Measurements from ENCODE around the gene MYO1E. TPM values are rescaled to one million over a fixed set of nuclear protein-coding genes. Genes with fewer than 3 reads are reported as not detected.

Gene MYO1E
- total and polyA plus RNA-seq, 4 donors: 6.7 to 70.9 (median 21.6) TPM

DNA sequence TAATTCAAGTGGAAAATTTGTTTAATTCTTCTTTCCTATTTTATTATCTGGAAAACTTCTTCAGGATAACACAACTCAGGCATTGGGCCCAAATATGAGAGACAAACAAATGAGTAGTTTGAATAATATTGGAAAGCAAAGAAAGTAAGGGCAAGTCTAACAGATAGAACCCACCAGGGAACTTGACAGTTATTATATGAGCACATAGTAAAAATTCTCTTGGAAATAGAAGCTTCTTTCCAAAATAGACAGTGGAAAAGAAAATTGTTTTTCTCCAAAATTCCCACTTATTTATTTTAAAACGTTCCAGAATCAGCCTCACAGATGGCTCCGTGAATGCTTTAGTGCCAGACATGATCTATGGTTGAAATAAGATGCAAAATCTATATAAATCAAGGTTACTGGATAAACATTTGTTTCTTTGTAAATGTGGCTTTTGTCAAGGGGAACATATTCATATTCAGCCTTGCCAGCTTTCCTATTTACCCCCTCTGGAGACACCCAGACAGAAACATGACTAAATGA, 142.1 kb downstream of the MYO1E start:
- TF ChIP-seq, protein P1, sequence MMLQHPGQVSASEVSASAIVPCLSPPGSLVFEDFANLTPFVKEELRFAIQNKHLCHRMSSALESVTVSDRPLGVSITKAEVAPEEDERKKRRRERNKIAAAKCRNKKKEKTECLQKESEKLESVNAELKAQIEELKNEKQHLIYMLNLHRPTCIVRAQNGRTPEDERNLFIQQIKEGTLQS (IDR thresholded peaks at IDR 0.05): no peak
- no peak overlapping the region for H3K4me3 ChIP-seq (ENCODE audit: low read depth in 1 of 3, low read length in 3 of 3)
- H3K27me3 ChIP-seq (ENCODE audit: control insufficient read depth in 4 of 4, insufficient read depth in 4 of 4, low read length in 3 of 4): no peaks in the 10 kb centered on the region
- DNase-seq (ENCODE audit: low spot score): no peak
- peaks cover 0 to 20% (median 15%) of the 10 kb centered on the region in 4 donors for H3K36me3 ChIP-seq (ENCODE audit: control insufficient read depth in 4 of 4, insufficient read depth in 3 of 4, low read depth in 1 of 4, low read length in 3 of 4)
- H3K4me1 ChIP-seq (ENCODE audit: control insufficient read depth in 4 of 4, insufficient read depth in 4 of 4, low read length in 3 of 4): no peaks in the 10 kb centered on the region
- 89% methylated on average over 2 of the region's 2 CpGs for WGBS
- H3K9me3 ChIP-seq (ENCODE audit: control insufficient read depth in 4 of 4, low read length in 3 of 4): no peaks in the 10 kb centered on the region
- no peak overlapping the region for H3K9ac ChIP-seq (ENCODE audit: low read depth in 1 of 2, low read length in 2 of 2)
- no peak overlapping the region for H3K27ac ChIP-seq (ENCODE audit: low read depth in 1 of 2, low read length in 2 of 2)

DNA sequence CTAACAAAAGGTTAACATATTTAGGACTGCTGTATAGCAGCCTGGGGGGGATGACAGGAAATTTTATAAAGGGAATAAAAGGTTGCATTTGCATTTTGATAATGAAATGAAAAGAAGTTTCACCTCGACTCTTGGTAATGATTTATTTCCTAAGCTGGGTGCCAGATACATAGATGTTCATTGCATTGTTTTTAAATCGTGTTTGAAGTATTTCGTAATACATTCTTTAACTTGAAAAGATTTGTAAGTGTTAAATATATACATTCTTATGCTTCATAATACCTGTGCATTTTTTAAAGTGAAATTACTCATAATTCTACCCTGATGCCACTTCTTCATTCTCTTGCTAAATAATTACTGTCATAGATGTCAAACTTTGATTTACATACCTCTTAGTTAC, 143.2 kb downstream of the MYO1E start:
- H3K27ac ChIP-seq (ENCODE audit: low read depth in 1 of 2, low read length in 2 of 2): no peak overlapping the region
- no peaks in the 10 kb centered on the region for H3K9me3 ChIP-seq (ENCODE audit: control insufficient read depth in 4 of 4, low read length in 3 of 4)
- no peak for DNase-seq (ENCODE audit: low spot score)
- no peaks in the 10 kb centered on the region for H3K27me3 ChIP-seq (ENCODE audit: control insufficient read depth in 4 of 4, insufficient read depth in 4 of 4, low read length in 3 of 4)
- H3K4me1 ChIP-seq (ENCODE audit: control insufficient read depth in 4 of 4, insufficient read depth in 4 of 4, low read length in 3 of 4): no peaks in the 10 kb centered on the region
- H3K4me3 ChIP-seq (ENCODE audit: low read depth in 1 of 3, low read length in 3 of 3): no peak overlapping the region
- 85% methylated on average over 3 of the region's 3 CpGs for WGBS
- peaks cover 0 to 25% (median 20%) of the 10 kb centered on the region in 4 donors for H3K36me3 ChIP-seq (ENCODE audit: control insufficient read depth in 4 of 4, insufficient read depth in 3 of 4, low read depth in 1 of 4, low read length in 3 of 4)
- TF ChIP-seq HNF4G (IDR thresholded peaks at IDR 0.05) (no peak), HNF4A (conservative IDR thresholded peaks at IDR 0.05) (no peak), JUND (IDR thresholded peaks at IDR 0.05) (no peak), RAD21 (IDR thresholded peaks at IDR 0.05) (no peak), FOXA1 (IDR thresholded peaks at IDR 0.05) (no peak), GABPA (IDR thresholded peaks at IDR 0.05 in 1 of 2, conservative IDR thresholded peaks at IDR 0.05 in 1 of 2) (no peak), SP1 (IDR thresholded peaks at IDR 0.05) (no peak), RXRA (IDR thresholded peaks at IDR 0.05) (no peak), NR2F2 (IDR thresholded peaks at IDR 0.05) (no peak), TAF1 (conservative IDR thresholded peaks at IDR 0.05) (no peak), FOXA2 (IDR thresholded peaks at IDR 0.05) (no peak), YY1 (IDR thresholded peaks at IDR 0.05) (no peak), EGR1 (IDR thresholded peaks at IDR 0.05; ENCODE audit: low read depth in 2 of 2) (no peak)
- TF ChIP-seq, protein P2, sequence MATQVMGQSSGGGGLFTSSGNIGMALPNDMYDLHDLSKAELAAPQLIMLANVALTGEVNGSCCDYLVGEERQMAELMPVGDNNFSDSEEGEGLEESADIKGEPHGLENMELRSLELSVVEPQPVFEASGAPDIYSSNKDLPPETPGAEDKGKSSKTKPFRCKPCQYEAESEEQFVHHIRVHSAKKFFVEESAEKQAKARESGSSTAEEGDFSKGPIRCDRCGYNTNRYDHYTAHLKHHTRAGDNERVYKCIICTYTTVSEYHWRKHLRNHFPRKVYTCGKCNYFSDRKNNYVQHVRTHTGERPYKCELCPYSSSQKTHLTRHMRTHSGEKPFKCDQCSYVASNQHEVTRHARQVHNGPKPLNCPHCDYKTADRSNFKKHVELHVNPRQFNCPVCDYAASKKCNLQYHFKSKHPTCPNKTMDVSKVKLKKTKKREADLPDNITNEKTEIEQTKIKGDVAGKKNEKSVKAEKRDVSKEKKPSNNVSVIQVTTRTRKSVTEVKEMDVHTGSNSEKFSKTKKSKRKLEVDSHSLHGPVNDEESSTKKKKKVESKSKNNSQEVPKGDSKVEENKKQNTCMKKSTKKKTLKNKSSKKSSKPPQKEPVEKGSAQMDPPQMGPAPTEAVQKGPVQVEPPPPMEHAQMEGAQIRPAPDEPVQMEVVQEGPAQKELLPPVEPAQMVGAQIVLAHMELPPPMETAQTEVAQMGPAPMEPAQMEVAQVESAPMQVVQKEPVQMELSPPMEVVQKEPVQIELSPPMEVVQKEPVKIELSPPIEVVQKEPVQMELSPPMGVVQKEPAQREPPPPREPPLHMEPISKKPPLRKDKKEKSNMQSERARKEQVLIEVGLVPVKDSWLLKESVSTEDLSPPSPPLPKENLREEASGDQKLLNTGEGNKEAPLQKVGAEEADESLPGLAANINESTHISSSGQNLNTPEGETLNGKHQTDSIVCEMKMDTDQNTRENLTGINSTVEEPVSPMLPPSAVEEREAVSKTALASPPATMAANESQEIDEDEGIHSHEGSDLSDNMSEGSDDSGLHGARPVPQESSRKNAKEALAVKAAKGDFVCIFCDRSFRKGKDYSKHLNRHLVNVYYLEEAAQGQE (IDR thresholded peaks at IDR 0.05): no peak
- TF ChIP-seq, protein P1 (IDR thresholded peaks at IDR 0.05): no peak
- TF ChIP-seq, protein P3, sequence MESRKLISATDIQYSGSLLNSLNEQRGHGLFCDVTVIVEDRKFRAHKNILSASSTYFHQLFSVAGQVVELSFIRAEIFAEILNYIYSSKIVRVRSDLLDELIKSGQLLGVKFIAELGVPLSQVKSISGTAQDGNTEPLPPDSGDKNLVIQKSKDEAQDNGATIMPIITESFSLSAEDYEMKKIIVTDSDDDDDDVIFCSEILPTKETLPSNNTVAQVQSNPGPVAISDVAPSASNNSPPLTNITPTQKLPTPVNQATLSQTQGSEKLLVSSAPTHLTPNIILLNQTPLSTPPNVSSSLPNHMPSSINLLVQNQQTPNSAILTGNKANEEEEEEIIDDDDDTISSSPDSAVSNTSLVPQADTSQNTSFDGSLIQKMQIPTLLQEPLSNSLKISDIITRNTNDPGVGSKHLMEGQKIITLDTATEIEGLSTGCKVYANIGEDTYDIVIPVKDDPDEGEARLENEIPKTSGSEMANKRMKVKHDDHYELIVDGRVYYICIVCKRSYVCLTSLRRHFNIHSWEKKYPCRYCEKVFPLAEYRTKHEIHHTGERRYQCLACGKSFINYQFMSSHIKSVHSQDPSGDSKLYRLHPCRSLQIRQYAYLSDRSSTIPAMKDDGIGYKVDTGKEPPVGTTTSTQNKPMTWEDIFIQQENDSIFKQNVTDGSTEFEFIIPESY (IDR thresholded peaks at IDR 0.05): no peak
- TF ChIP-seq, protein P4, sequence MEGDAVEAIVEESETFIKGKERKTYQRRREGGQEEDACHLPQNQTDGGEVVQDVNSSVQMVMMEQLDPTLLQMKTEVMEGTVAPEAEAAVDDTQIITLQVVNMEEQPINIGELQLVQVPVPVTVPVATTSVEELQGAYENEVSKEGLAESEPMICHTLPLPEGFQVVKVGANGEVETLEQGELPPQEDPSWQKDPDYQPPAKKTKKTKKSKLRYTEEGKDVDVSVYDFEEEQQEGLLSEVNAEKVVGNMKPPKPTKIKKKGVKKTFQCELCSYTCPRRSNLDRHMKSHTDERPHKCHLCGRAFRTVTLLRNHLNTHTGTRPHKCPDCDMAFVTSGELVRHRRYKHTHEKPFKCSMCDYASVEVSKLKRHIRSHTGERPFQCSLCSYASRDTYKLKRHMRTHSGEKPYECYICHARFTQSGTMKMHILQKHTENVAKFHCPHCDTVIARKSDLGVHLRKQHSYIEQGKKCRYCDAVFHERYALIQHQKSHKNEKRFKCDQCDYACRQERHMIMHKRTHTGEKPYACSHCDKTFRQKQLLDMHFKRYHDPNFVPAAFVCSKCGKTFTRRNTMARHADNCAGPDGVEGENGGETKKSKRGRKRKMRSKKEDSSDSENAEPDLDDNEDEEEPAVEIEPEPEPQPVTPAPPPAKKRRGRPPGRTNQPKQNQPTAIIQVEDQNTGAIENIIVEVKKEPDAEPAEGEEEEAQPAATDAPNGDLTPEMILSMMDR (IDR thresholded peaks at IDR 0.05; ENCODE audit: low read depth, low read length, missing input control): no peak
- TF ChIP-seq, protein P5, sequence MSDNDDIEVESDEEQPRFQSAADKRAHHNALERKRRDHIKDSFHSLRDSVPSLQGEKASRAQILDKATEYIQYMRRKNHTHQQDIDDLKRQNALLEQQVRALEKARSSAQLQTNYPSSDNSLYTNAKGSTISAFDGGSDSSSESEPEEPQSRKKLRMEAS (IDR thresholded peaks at IDR 0.05): no peak
- no peak overlapping the region for H3K9ac ChIP-seq (ENCODE audit: low read depth in 1 of 2, low read length in 2 of 2)

Data from liver (tissue), 9 donors.